ENCODE measurements around the gene MRNIP.
"Not testable (repeated sequence)": the region's sequence is repeated elsewhere in the genome, so short reads cannot be mapped to it uniquely, and the experiment has no call there.

The MRNIP gene

DNA sequence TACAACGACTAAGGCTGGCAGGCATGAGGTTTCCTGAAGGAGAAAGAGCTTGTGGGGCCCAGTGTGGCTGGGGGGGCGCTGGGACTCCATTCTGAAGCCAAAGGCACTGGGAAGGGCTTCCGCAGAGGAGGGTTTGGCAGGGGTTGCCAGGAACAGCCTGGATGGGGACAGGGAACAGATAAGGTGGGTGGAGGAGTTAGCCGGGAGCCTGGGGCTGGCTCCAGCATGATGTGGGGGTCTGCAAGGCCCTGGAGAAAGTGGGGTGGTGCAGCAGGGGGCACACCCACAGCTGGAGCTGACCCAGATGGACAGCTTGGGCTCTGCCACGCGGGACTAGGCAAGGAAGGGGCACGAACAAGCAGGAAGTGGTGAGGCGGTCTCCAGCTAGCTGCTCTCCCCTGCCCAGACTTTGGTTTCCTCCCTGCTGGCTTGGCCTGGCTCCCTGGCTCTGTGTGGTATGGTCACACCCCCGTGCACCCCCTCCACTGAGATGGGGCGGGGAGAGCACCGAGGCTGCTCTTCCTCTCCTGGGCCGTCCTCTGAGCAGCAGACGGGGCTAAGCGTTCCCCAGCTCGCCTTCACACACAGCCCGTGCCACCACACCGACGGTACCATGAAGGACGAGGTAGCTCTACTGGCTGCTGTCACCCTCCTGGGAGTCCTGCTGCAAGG, 65.0 kb downstream of the MRNIP start, which contains the start of gene LTC4S:
Gene LTC4S, plus strand, starts transcription at position 519 of the 672 bp plus-strand sequence. Its CDS starts 95 bp downstream, at position 614.
- H3K9me3 ChIP-seq (ENCODE audit: insufficient read depth, low read length), result no peaks in the 10 kb centered on the region
- no peak within 1 kb of the TSS for H3K4me3 ChIP-seq (ENCODE audit: insufficient read length, low read depth)
- H3K36me3 ChIP-seq (ENCODE audit: insufficient read depth, insufficient read length, low read length), result peaks cover 20% of the 10 kb centered on the region
- no peak for DNase-seq (ENCODE audit: low read depth, low spot score)
- no peaks in the 10 kb centered on the region for H3K27me3 ChIP-seq (ENCODE audit: insufficient read depth, insufficient read length)
- peaks cover 11% of the 10 kb centered on the region for H3K4me1 ChIP-seq (ENCODE audit: insufficient read depth, insufficient read length)
- TF ChIP-seq SUZ12 (IDR thresholded peaks at IDR 0.05; ENCODE audit: extremely low read depth, insufficient read depth, insufficient read length), result no peak
- TF ChIP-seq ZNF274 (IDR thresholded peaks at IDR 0.05; ENCODE audit: low read depth, low read length), result no peak
- TF ChIP-seq YY1 (IDR thresholded peaks at IDR 0.05; ENCODE audit: insufficient read depth, insufficient read length), result no peak
- peak within 1 kb of the TSS; percentile 81 for H3K9ac ChIP-seq (ENCODE audit: insufficient read length, low read depth)

DNA sequence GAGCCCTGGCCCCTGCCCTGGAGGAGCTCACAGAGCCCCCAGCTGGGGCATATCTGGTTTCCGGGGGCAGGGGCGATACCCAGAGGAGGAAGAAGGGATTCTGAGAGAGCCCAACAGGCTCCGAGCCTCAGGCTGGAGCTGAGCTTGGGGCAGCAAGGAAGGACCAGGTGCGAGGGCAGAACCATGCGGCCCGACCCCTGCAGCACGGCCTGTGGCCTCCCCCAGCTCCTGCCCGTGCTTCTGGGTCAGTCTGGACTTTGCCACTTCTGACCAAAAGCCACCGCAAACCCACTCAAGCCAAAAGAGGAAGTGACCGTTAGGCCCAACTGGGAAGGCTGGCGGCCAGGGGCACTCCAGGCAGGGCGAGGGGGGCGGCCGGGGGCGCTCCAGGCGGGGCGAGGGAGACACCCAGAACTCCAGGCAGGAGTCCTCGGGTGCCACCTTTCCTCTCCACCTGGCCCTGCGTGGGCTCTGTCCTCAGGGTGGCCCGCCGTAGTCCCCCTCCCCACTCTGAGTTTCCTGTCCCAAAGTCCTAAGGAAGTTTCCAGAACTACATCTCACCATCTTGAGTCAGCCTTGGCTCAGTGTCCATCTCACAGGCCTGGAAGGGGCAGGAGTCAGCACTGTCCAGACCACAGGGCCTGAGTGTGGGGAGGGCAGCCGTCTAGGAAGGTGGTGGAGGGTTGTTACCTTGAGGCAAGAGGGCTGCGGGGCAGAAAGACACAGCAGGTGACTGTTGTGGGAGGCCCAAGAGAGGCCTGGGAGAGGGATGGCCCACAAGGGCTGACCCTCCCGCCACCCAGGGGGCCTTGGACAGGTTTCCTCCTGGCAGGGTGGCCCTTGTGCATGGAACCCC, 65.8 kb downstream of the MRNIP start:
- Histone ChIP-seq H3K9me3 (ENCODE audit: insufficient read depth, low read length) (no peaks in the 10 kb centered on the region), H3K4me3 (ENCODE audit: insufficient read length, low read depth) (no peak overlapping the region), H3K36me3 (ENCODE audit: insufficient read depth, insufficient read length, low read length) (peaks cover 12% of the 10 kb centered on the region), H3K9ac (ENCODE audit: insufficient read length, low read depth) (no peak overlapping the region), H3K27me3 (ENCODE audit: insufficient read depth, insufficient read length) (no peaks in the 10 kb centered on the region), H3K4me1 (ENCODE audit: insufficient read depth, insufficient read length) (peaks cover 11% of the 10 kb centered on the region)
- TF ChIP-seq SUZ12 (IDR thresholded peaks at IDR 0.05; ENCODE audit: extremely low read depth, insufficient read depth, insufficient read length), result no peak
- TF ChIP-seq YY1 (IDR thresholded peaks at IDR 0.05; ENCODE audit: insufficient read depth, insufficient read length), result no peak
- DNase-seq (ENCODE audit: low read depth, low spot score), result no peak

DNA sequence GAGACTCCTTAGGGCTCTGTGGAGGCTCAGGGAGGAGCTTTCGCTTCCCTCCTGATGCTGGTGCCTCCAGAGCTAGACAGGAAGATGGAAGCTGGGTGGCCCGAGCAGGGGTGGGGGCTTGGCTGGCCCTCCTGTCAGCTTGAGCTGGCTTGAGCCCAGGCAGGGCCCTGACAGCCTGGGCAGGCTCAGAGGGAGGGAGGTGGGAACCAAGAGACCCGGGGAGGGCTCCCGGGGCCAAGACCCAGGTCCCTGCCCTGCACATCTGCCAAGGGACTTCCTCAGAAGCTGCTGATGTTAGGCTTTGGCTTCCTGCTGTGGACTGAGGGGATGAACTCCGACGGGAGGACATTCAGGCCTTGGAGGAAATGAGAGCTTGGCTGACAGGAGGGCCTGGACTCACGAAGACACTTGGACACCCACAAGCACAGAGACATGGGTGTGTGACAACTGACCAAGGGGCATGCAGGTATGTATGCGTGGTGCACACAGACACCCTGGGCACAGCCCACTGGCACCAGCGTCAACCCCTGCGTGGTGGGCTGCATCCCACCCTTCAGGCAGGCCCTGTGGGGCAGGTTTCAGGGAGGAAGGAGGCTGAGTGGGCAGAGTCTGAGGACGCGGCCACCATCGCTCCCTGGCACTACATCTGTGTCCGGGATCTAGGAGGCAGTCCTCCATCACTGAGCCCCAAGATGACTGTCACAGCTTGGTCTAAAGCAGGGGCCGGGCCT, 66.6 kb downstream of the MRNIP start:
- Histone ChIP-seq H3K4me3 (ENCODE audit: insufficient read length, low read depth) (no peak overlapping the region), H3K4me1 (ENCODE audit: insufficient read depth, insufficient read length) (peaks cover 11% of the 10 kb centered on the region), H3K9me3 (ENCODE audit: insufficient read depth, low read length) (no peaks in the 10 kb centered on the region), H3K9ac (ENCODE audit: insufficient read length, low read depth) (no peak overlapping the region), H3K36me3 (ENCODE audit: insufficient read depth, insufficient read length, low read length) (peaks cover 5% of the 10 kb centered on the region), H3K27me3 (ENCODE audit: insufficient read depth, insufficient read length) (no peaks in the 10 kb centered on the region)
- TF ChIP-seq ZNF274 (IDR thresholded peaks at IDR 0.05; ENCODE audit: low read depth, low read length) (no peak), YY1 (IDR thresholded peaks at IDR 0.05; ENCODE audit: insufficient read depth, insufficient read length) (no peak), SUZ12 (IDR thresholded peaks at IDR 0.05; ENCODE audit: extremely low read depth, insufficient read depth, insufficient read length) (no peak)
- DNase-seq (ENCODE audit: low read depth, low spot score), result no peak

DNA sequence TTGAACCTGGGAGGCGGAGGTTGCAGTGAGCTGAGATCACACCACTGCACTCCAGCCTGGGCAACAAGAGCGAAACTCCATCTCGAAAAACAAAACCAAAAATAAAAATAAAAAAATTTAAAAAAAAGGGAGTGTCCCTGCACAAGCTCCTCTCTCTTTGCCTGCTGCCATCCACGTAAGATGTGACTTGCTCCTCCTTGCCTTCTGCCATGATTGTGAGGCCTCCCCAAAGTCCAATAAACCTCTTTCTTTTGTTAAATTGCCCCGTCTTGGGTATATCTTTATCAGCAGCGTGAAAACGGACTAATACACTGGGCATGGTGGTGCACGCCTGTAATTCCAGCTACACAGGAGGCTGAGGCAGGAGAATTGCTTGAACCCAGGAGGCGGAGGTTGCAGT, 69.3 kb downstream of the MRNIP start:
- H3K4me3 ChIP-seq (ENCODE audit: insufficient read length, low read depth); DNase-seq (ENCODE audit: low read depth, low spot score); H3K4me1 ChIP-seq (ENCODE audit: insufficient read depth, insufficient read length); H3K9ac ChIP-seq (ENCODE audit: insufficient read length, low read depth); H3K27me3 ChIP-seq (ENCODE audit: insufficient read depth, insufficient read length); H3K36me3 ChIP-seq (ENCODE audit: insufficient read depth, insufficient read length, low read length); H3K9me3 ChIP-seq (ENCODE audit: insufficient read depth, low read length): not testable (repeated sequence)

DNA sequence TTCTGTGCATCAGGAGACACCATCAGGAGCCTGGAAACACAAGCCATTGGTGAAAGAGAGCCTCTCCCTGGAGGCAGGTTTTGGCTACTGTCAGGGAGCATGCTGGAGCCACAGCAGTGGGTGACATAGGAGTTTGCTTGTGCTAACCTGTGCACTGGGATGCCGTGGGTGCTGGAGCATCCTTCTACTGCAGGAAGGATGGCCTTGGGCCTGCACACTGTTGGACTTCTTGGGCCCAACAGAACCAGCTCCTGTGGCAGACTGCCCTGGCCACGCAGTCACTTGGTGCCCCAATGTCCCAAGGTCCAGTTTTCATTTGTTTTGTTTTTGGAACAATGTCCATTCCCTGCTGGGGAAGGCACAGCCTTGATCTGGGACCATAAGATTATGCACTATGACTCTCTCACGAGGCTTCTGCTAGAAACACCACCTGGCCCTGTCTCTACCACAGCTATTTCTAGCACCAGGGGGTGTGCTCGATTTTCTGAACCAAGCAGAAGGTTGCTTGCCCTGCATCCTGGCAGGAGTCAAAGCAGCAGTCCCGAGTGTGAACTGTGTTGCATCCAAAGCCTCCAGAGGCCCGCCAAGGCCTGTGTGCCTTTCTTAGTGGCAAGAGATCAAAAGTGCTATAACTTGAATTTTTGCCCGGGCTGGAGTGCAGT, 70.3 kb downstream of the MRNIP start:
- Histone ChIP-seq H3K36me3 (ENCODE audit: insufficient read depth, insufficient read length, low read length) (no peaks in the 10 kb centered on the region), H3K27me3 (ENCODE audit: insufficient read depth, insufficient read length) (no peaks in the 10 kb centered on the region), H3K9me3 (ENCODE audit: insufficient read depth, low read length) (no peaks in the 10 kb centered on the region), H3K4me1 (ENCODE audit: insufficient read depth, insufficient read length) (peaks cover 3% of the 10 kb centered on the region), H3K4me3 (ENCODE audit: insufficient read length, low read depth) (no peak overlapping the region), H3K9ac (ENCODE audit: insufficient read length, low read depth) (no peak overlapping the region)
- no peak for DNase-seq (ENCODE audit: low read depth, low spot score)
- TF ChIP-seq SUZ12 (IDR thresholded peaks at IDR 0.05; ENCODE audit: extremely low read depth, insufficient read depth, insufficient read length), result no peak
